HG03060 (cell line): Measurements from ENCODE around the gene INAFM2.
A peak's percentile ranks its signal among the peaks of the same experiment; 100 is the strongest.

Experiments
- ATAC-seq: cut with Tn5 transposase; IDR thresholded peaks from one replicate; pipeline ENCODE4 v1.9.1; 2021; ENCODE audit warnings: low read depth, moderate number of reproducible peaks; ENCODE audit not compliant: unreplicated experiment

INAFM2 gene

GRCh38 chr15:40357246-40357645 is 33.8 kb downstream of the INAFM2 start:
- ATAC-seq, result no peak

GRCh38 chr15:40357723-40358470 is 34.4 kb downstream of the INAFM2 start, which contains the start of gene DISP2:
Gene DISP2 (plus strand): TSS chr15:40358219. CDS start chr15:40358322, 103 bp downstream.
- ATAC-seq, result peak; percentile 50

DNA sequence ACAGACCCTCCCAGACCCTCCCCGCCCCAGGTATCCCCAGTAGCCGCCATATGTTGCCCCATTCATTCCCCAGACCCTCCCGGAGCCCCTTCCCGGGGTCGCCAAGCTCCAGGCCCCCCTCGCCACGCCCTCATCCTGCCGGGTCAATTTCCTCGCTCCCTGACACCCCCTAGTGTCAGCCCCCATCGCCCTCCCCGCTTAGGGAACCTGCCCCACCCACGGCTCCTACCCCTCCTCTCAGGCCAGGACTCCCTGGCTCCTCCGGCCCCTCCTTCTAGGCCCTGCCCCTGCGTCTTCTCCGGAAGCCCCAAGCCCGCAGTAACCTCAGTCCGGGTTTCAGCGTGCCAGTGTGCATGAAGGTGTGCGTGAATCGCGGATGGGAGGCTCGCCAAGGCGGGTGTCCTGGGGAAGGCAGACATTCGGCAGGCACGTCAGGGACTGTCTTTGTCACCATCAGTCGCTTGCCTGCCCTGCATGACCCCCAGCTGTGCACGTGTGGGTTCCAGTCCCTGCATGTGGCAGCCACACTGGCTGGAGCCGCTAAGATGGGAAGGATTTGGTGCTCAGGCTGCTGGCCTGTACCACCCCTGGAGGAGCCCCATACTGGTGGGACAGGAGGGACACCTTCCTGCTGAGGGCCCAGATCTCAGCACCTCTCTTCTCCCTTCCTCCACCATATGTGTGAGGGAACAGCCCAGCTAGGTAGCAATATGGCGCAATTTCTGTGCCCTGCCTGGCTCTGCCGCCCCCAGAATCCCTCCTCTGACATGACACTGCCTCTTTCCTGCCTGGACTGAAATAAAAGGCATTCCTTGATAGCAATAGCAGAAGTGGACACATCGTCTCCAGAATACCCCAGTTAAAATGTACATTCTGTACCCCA is 35.2 kb downstream of the INAFM2 start:
- ATAC-seq, result no peak

GRCh38 chr15:40360015-40360414 is 36.5 kb downstream of the INAFM2 start:
- ATAC-seq, result no peak

- no peak for ATAC-seq
These were observed 38.1 kb downstream of the INAFM2 start for GRCh38 chr15:40361640-40362039.

GRCh38 chr15:40363611-40364010 is 40.1 kb downstream of the INAFM2 start:
- ATAC-seq, result no peak

GRCh38 chr15:40364251-40364650 is 40.8 kb downstream of the INAFM2 start:
- no peak for ATAC-seq

DNA sequence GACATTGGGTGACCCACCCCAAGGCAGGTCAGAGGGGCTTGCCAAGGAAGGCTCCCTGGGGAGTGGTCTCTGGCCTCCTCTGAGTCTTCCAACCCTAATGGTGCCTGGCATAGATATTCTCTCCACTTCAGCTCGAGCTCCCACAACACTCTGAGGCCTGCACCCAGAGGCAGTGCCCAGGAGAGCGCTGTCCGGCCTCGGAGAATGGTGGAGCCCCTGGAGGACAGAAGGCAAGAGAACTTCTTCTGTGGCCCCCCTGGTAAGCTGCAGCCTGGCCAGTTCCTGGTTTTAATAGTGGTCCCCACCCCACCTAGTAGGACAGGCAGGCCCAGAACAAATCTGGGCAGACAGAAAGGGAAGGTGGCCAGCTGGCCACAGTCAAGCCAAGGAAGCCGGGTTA is 41.5 kb downstream of the INAFM2 start:
- ATAC-seq, result no peak

GRCh38 chr15:40365624-40366456 is 42.3 kb downstream of the INAFM2 start:
- no peak for ATAC-seq

DNA sequence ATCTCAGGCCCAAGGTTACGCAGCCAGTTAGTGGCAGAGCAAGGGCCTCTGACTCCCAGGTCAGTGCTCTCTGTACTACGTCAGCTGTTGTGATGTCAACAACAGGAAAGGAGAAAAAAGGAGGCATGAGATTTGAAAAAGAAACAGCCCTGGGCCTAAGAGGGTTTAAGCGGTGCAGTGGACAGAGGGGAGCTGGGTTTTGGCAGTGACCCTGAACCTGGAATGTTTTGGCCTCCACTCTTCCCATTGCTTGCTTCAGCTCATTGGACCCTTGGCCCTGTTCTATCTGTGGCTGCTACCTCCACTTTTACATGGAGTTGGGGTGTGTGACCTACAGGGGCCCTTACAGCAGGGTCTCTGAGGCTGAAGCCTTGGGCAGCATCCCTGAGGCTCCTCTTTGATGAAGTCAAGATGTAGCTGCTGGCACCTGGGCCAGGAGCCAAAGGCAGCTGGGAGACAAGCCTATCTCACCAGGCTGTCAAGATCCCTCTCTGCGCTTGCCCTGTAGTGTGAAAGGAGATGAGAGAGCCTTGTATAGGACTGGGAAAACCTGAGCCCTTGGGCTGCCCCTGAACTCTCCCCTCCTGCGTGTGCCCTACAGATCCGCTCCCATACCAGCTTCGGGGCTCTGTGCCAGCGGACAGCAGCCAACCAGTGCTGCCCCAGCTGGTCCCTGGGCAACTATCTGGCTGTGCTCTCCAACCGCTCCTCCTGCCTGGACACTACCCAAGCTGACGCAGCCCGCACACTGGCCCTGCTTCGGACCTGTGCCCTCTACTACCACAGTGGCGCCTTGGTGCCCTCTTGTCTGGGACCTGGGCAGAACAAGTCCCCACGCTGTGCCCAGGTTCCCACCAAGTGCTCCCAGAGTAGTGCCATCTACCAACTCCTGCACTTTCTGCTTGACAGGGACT is 43.2 kb downstream of the INAFM2 start:
- ATAC-seq, result no peak

DNA sequence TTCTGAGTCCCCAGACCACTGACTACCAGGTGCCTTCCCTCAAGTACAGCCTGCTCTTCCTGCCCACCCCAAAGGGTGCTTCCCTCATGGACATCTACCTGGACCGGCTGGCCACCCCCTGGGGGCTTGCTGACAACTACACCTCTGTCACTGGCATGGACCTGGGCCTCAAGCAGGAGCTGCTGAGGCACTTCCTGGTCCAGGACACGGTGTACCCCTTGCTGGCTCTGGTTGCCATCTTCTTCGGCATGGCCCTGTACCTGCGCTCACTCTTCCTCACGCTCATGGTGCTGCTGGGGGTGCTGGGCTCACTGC is 43.8 kb downstream of the INAFM2 start:
- ATAC-seq, result no peak

DNA sequence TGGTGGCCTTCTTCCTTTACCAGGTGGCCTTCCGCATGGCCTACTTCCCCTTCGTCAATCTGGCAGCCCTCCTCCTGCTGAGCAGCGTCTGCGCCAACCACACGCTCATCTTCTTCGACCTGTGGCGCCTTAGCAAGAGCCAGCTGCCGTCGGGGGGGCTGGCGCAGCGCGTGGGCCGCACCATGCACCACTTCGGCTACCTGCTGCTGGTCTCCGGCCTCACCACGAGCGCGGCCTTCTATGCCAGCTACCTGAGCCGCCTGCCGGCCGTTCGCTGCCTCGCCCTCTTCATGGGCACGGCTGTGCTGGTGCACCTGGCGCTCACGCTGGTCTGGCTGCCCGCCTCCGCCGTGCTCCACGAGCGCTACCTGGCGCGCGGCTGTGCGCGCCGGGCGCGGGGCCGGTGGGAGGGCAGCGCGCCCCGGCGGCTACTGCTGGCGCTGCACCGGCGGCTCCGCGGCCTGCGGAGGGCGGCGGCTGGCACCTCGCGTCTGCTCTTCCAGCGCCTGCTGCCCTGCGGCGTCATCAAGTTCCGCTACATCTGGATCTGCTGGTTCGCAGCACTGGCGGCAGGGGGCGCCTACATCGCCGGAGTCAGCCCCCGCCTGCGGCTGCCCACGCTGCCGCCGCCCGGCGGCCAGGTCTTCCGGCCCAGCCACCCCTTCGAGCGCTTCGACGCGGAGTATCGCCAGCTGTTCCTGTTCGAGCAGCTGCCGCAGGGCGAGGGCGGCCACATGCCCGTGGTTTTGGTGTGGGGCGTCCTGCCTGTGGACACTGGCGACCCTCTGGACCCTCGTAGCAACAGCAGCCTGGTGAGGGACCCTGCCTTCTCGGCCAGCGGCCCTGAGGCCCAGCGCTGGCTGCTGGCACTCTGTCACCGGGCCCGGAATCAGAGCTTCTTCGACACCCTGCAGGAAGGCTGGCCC is 44.5 kb downstream of the INAFM2 start:
- peak; percentile 65 for ATAC-seq

GRCh38 chr15:40368719-40369473 is 45.4 kb downstream of the INAFM2 start:
- no peak for ATAC-seq

DNA sequence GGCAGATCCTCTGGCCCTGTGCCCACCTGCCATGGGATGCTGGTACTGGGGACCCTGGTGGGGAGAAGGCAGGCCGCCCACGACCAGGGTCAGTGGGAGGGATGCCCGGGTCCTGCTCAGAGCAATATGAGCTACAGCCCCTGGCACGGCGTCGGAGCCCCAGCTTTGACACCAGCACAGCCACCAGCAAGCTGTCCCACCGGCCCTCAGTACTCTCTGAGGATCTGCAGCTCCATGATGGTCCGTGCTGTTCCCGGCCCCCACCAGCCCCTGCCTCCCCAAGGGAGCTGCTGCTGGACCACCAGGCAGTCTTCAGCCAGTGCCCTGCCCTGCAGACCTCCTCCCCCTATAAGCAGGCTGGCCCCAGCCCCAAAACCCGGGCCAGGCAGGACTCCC is 46.0 kb downstream of the INAFM2 start:
- no peak for ATAC-seq

- no peak for ATAC-seq
These were observed 46.5 kb downstream of the INAFM2 start for GRCh38 chr15:40369971-40370370.

DNA sequence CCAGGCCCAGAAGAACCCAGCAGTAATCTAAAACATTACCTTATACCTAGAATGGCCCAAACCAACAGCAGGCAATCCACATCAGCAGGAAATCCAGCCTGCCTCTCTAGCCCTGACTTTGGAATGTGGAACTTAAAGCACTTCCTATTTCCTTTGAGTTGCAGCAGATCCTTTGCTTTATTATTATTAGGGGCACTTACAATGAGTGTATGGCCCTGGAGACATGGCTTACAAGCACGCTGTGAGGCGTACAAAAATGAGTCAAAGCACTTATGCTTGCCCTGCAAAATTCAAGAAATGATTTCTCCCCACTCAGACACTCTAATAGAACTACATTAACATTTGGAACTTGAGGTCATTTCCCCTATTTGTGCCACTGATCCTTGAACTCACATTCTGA is 49.5 kb downstream of the INAFM2 start:
- no peak for ATAC-seq
